ENCODE measurements around the gene TTC4.
A peak's percentile ranks its signal among the peaks of the same experiment; 100 is the strongest.
"Not testable (repeated sequence)": the region's sequence is repeated elsewhere in the genome, so short reads cannot be mapped to it uniquely, and the experiment has no call there.

TTC4 gene

GRCh38 chr1:54751426-54751825 lies 35.8 kb downstream of the TTC4 start:
- DNase-seq = no peak

DNA sequence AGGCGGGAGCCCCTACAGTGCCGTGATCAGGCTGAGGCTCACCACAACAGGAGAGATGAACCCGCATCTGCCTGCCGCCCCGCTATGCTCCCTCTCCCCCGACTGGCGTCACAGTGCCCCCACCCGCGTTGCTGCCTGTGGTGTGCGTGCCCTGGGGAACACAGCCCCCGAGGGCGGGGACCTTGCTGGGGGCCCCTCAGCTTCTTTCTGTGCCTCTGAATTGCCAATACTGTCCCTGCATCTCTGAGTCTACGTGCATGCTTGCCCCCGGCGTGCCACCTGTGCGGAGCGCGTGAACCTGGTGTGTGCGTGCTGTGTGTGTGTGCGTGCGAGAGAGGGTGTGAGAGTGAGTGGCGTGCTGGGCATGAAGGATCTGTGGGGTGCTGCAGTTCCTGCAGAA lies 38.4 kb downstream of the TTC4 start:
- no peak for DNase-seq

DNA sequence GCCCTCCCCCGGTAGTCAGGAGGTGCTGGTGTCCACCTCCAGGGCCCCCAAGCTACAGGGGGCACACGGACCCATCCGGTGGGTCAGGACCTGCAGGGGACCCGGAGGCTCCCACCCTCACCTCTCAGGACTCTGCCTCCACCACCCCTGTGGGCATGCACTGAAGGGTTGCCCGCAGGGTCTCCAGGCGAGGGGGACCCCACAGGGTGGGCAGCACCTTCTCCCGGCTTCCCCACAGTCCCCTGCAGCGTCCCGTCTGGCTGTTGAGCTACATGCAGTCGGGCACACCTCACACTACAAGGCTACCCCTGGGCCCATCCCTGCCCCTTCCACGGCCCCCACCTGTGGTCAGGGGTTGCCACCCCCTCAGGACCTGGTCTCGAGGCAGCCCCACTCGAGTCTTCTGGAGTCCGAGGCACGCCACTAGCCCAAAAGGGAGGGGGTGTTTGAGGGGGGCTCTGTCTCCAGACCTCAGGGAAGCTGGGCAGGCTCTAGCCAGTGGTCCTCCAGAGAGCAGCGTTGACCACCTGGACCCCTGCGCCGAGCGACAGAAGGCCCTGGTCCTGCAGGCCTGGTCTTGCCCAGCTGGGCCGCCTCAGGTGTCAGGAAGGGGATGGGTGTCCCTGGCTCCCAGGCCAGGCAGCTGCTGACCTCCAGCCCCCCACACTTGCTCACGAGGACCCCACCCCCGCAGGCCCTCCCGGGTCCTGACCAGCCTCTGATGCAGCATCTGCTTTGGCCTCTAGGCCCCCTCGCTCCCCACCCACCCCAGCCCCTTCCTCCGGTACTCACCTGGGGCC lies 39.0 kb downstream of the TTC4 start:
- DNase-seq = no peak

DNA sequence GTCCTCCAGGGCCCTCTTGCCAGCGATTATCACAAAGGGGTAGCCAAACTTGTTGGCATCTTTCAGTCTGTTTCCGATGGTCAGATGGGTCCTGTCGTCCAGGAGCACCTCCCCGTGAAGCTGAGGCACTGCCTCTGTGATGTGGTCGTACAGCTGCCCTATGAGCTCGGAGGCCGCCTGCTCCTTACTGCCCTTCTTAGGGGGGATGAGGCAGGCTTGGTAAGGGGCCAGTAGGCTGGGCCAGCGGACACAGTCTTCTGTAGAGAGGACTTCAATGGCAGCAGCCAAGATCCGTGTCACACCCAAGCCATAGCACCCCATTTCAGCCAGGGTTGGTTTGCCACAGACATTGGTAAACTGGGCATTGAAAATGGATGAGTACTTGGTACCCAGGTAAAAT lies 42.2 kb downstream of the TTC4 start:
- no peak for DNase-seq

DNA sequence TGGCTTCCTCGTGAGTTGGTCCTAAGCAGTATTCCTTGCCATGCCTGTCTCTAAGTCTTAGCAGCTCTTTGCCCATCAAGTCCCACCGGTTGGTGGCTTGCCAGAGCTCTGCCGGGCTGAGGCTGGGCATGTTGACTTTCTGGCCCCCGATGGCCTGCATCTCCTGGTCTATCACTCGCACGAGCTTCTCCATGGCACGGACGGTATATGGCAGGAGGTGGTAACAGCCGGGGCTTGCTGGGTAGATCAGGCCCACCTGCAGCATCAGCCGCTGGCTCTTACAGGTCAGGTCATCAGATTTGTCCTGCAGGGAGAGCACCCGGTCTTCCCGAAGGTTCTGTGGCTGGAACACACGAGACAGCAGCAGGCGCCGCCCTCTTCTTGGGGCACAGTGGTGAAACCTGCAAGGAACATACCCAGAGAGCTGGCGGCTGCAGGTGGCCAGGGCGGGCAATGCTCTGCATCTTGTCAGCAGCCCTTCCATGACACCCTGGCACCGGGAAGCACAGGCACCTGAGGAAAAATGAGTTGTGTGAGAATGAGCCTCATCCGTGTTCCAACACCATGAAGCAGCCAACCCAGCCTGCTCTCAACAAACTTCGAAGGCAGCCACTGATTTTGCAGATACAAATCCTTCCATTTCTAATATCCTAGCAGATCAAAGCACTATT lies 43.2 kb downstream of the TTC4 start:
- DNase-seq = no peak

DNA sequence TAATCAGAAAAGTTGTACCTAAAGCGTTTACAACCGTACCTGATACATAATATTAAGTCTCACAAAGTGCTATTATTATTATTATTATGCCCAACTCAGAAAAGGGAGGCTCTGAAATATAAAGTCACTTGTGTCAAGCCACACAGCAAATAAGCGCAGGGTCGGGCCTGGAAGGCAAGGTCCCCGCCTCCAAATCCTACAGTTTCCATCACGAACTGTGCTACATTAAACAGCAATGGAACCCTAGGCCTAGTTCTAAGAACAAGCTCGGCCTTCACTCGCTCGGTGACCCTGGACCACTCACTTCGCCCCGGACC lies 48.1 kb downstream of the TTC4 start:
- no peak for DNase-seq

DNA sequence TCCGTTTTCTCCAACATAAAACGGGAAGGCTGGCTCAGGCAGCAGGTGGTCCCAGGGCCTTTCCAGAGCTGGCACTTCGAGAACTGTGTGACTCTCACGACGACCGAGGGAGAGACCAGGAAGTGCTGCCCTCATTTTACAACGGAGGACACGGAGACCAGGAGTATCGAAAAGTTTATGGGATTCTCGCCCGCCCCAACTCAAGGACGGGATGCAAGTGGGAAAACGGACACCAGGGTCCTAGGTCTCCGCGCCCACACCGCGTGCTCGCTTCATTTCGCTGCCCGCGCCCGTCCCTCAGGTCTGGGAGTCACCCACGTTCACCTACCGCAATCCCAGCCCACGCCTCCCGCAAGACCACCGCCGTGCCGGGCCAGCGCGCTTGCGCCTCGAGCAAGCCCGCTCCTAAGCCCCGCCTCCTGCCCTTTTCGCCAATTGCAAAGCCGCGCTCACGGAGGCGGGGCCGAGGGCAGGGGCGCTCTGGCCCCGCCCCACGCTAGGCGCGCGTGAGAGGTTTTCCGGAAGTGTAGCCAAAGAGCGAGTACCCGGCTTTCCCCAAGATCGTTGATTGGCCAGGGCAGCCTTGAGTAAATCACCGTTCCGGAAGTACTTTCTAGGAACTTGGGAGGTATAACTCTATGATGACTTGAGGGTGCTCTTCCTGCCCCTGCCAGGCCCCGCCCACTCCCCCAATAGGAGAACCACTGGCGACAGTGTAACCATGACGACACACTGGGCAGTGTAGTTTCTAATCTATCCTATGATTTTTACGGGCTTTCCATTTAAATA lies 48.7 kb downstream of the TTC4 start, which contains the start of gene PARS2:
TSS of gene PARS2 (minus strand) at position 391 of the 789 bp plus-strand sequence. CDS start 5,362 bp downstream, outside the sequence.
- peak; percentile 94 for DNase-seq

GRCh38 chr1:54764922-54765561 lies 49.4 kb downstream of the TTC4 start:
- DNase-seq = no peak

DNA sequence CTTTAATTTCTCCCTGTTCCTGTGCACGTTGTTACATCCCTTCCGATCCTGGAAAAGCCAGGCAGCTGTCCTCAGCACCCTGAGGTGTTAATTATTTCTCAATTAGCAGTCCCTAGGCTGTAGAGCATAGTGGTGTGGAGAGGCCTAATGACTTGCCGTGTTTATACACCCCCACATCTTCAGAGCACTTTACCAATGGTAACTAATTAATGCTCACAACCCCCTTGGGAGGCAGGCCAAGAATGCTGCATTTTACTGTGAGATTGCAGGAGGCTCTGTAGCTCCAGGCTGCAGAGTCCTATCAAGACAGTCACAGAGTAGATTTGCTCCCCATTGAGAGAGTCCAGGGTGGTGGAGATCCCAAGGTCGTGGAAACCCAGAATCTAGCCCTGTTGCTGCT lies 51.1 kb downstream of the TTC4 start:
- DNase-seq = no peak

DNA sequence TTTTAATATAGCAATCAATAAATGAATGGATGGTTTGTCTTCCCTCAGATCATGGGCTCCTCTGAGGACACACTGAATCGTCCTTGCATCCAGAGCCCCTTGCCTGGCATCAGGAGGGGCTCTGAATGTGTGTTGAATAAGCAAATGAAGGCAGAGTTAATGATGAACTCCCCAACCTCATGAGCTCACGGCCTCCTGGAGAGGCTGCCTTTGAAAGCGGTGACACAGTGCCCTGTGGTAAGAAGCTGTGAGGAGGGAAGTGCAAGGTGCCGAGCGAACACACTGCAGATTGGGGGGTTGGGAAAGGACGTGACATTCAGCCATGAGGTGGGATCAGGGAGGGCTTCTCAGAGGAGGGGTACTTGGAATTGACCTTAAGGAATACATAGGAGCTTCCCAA lies 51.9 kb downstream of the TTC4 start:
- DNase-seq = no peak

DNA sequence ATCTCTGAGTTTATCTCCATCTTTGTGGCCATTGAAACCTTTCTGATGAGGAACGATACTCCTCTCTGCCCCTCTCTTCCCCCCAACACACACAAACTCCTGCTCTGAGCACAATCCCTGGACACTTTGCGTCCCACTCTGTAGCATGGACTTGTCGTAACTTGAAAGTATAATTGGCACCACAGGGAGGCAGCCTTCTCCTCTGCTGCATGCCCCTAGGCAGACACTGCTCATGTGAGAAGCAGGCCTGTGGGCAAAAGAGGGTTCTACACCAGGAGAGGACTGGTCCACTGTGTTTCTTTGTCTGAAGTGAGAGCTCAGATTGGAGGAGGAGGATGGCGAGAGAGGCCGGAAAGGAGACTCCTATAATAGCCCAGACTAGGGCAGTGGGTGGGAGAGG lies 52.4 kb downstream of the TTC4 start:
- DNase-seq = no peak

DNA sequence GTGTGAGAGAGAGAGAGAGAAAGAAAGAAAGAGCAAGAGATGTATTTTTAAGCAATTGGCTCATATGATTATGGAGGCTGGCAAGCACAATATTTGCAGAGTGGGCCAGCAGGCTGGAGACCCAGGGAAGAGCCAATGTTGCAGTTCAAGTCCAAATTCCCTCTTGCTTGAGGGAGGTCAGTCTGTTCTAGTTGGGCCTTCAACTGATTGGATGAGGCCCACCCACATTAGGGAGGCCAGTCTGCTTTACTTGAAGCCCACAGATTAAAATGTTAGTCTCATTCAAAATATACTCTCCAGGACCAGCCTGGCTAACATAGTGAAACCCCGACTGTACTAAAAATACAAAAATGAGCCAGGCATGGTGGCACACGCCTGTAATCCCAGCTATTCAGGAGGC lies 57.3 kb downstream of the TTC4 start:
- no peak for DNase-seq

- DNase-seq = no peak
Measured at GRCh38 chr1:54774820-54775498, 59.3 kb downstream of the TTC4 start.

DNA sequence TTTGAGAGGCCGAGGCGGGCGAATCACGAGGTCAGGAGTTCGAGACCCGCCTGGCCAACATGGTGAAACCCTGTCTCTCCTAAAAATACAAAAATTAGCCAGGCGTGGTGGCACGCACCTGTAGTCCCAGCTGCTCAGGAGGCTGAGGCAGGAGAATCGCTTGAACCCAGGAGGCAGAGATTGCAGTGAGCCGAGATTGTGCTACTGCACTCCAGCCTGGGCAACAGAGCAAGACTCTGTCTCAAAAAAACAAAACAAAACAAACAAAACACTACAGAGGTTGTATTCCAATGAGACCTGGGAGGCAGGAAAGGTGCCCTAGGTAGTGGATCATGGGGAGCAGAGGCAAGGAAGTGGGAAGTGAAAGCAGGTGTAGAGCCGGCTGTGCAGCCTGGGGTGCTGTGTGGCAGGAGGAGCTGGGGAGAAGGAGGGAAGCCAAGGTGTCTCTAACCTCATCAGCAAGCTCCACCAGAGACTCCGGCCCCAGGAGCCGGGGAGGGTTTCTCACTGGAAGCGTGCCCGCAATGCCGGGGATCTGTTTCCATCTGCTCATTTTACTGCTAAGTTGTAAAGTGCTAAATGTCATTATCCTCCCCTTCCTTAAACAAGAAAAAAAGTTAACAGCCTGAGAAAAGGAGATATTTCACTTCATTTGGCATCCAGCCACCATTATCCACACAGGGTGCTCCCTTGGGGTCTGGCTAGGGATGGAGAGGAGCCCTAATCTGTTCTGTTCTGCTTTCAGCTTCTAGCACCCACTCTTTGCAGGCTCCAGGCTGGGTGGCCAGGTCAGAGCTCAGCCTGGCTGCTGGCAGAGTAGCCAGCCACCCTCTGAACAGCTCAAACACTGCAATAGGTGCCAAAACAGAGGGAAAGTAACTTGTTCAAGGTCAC lies 60.4 kb downstream of the TTC4 start:
- not testable (repeated sequence) for DNase-seq

- DNase-seq = no peak
Measured at GRCh38 chr1:54777011-54777410, 61.4 kb downstream of the TTC4 start.

DNA sequence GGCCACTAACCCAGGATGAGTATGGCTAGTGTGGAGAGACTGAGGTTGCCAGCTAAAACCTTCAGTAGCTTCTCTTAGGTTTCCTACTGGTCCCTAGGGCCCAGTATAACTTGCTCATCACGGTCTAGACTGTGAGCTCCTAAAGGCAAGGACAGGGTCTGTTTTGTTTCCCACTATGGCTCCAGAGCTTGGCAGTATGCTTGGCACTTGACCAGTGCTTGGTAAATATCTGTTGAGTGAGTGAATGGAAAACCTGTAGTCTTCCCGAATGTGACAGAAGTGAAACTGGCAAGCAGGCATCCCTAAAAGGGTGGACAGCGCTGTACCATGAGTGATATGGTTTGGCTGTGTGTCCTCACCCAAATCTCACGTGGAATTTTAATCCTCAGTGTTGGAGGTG lies 61.8 kb downstream of the TTC4 start:
- DNase-seq = no peak

GRCh38 chr1:54781023-54781723 lies 65.5 kb downstream of the TTC4 start:
- no peak for DNase-seq

- no peak for DNase-seq
Measured at GRCh38 chr1:54782156-54782555, 66.5 kb downstream of the TTC4 start.

GRCh38 chr1:54782588-54782987 lies 66.9 kb downstream of the TTC4 start:
- DNase-seq = no peak

- DNase-seq = no peak
Measured at GRCh38 chr1:54784066-54784465, 68.4 kb downstream of the TTC4 start.

GRCh38 chr1:54786778-54787177 lies 71.1 kb downstream of the TTC4 start:
- no peak for DNase-seq

Data from activated CD4-positive, alpha-beta T cell treated with anti-CD3 and anti-CD28 coated beads, Interleukin-2, amount 50 U/mL, for 1 hour (primary cell).